H9 (cell line): Measurements from ENCODE around the gene MEGF10. TPM values are rescaled to one million over a fixed set of nuclear protein-coding genes. Genes with fewer than 3 reads are reported as not detected.

Experiments
- DNase-seq: peaks from one replicate; pipeline ENCODE4 v3.0.0-alpha.2; 2017
- H2AFZ ChIP-seq: one replicate; pipeline ENCODE4 v1.6.1; 2013; ENCODE audit warnings: mild to moderate bottlenecking, low read length, control low read depth, moderate library complexity
- H2AK5ac ChIP-seq: 2 replicates; pipeline ENCODE4 v1.6.1; 2013; ENCODE audit warnings: low read length, control low read depth, mixed read lengths; ENCODE audit not compliant: insufficient read length
- H2BK120ac ChIP-seq: one replicate; pipeline ENCODE4 v1.6.1; 2013; ENCODE audit warnings: low read depth, mild to moderate bottlenecking, low read length, control low read depth, inconsistent platforms; ENCODE audit not compliant: poor library complexity, severe bottlenecking
- H2BK12ac ChIP-seq: 2 replicates; pipeline ENCODE4 v1.6.1; 2013; ENCODE audit warnings: low read length, control low read depth, mixed read lengths, low read depth; ENCODE audit not compliant: insufficient read length
- H2BK15ac ChIP-seq: 2 replicates; pipeline ENCODE4 v1.6.1; 2013; ENCODE audit warnings: low read depth, low read length, control low read depth
- H2BK20ac ChIP-seq: one replicate; pipeline ENCODE4 v1.6.1; 2013; ENCODE audit warnings: low read depth, mild to moderate bottlenecking, low read length, control low read depth, inconsistent platforms; ENCODE audit not compliant: poor library complexity, severe bottlenecking
- H2BK5ac ChIP-seq: 2 replicates; pipeline ENCODE4 v1.6.1; 2013; ENCODE audit warnings: low read length, control low read depth, mixed read lengths; ENCODE audit not compliant: insufficient read length
- H3K14ac ChIP-seq: 2 replicates; pipeline ENCODE4 v1.6.1; 2013; ENCODE audit warnings: low read length, control low read depth; ENCODE audit not compliant: insufficient read depth
- H3K18ac ChIP-seq: 2 replicates; pipeline ENCODE4 v1.6.1; 2013; ENCODE audit warnings: low read depth, mild to moderate bottlenecking, mixed read lengths, low read length, control low read depth; ENCODE audit not compliant: insufficient read length
- H3K23ac ChIP-seq: 2 replicates; pipeline ENCODE4 v1.6.1; 2013; ENCODE audit warnings: low read length, control low read depth, mixed read lengths, low read depth; ENCODE audit not compliant: insufficient read length
- H3K23me2 ChIP-seq: 2 replicates; pipeline ENCODE4 v1.6.1; 2013; ENCODE audit warnings: low read depth, mild to moderate bottlenecking, mixed read lengths, low read length, control low read depth; ENCODE audit not compliant: insufficient read length, poor library complexity, severe bottlenecking
- H3K27ac ChIP-seq: 2 replicates; pipeline ENCODE4 v1.5.1; 2013; ENCODE audit warnings: low read length, control low read depth, mixed read lengths, low read depth; ENCODE audit not compliant: insufficient read length
- H3K27me3 ChIP-seq: 2 replicates; pipeline ENCODE4 v1.6.1; 2013; ENCODE audit warnings: low read length, control low read depth, inconsistent platforms; ENCODE audit not compliant: insufficient read depth
- H3K4ac ChIP-seq: 2 replicates; pipeline ENCODE4 v1.6.1; 2013; ENCODE audit warnings: low read depth, mild to moderate bottlenecking, control low read depth, inconsistent platforms, low read length, moderate library complexity
- H3K4me1 ChIP-seq: 2 replicates; pipeline ENCODE4 v1.6.1; 2013; ENCODE audit warnings: low read length, control low read depth, inconsistent platforms; ENCODE audit not compliant: insufficient read depth
- H3K4me2 ChIP-seq: 2 replicates; pipeline ENCODE4 v1.6.1; 2013; ENCODE audit warnings: low read length, control low read depth, mixed read lengths; ENCODE audit not compliant: insufficient read length, insufficient read depth
- H3K56ac ChIP-seq: 2 replicates; pipeline ENCODE4 v1.6.1; 2013; ENCODE audit warnings: low read depth, mild to moderate bottlenecking, mixed read lengths, low read length, control low read depth; ENCODE audit not compliant: insufficient read length
- H3K79me1 ChIP-seq: 2 replicates; pipeline ENCODE4 v1.6.1; 2013; ENCODE audit warnings: low read depth, mild to moderate bottlenecking, moderate library complexity, low read length, control low read depth, inconsistent platforms; ENCODE audit not compliant: insufficient read depth, poor library complexity, severe bottlenecking
- H3K79me2 ChIP-seq: 2 replicates; pipeline ENCODE4 v1.6.1; 2013; ENCODE audit warnings: low read length, control low read depth, inconsistent platforms; ENCODE audit not compliant: insufficient read depth
- H3K9ac ChIP-seq: 2 replicates; pipeline ENCODE4 v1.6.1; 2013; ENCODE audit warnings: low read length, control low read depth, mixed read lengths; ENCODE audit not compliant: insufficient read length; ENCODE audit errors: extremely low read depth
- H3K9me3 ChIP-seq: one replicate; pipeline ENCODE4 v1.6.1; 2013; ENCODE audit warnings: low read depth, low read length, inconsistent platforms; ENCODE audit not compliant: control insufficient read depth
- H3T11ph ChIP-seq: one replicate; pipeline ENCODE4 v1.6.1; 2013; ENCODE audit warnings: mild to moderate bottlenecking, low read length, control low read depth, inconsistent platforms
- H4K20me1 ChIP-seq: one replicate; pipeline ENCODE4 v1.6.1; 2013; ENCODE audit not compliant: control insufficient read depth, insufficient read length, insufficient read depth
- H4K5ac ChIP-seq: 2 replicates; pipeline ENCODE4 v1.6.1; 2013; ENCODE audit warnings: low read depth, mild to moderate bottlenecking, mixed read lengths, low read length, control low read depth; ENCODE audit not compliant: insufficient read length
- H4K8ac ChIP-seq: replicated peaks from 2 replicates; pipeline ENCODE4 v1.6.1; 2013; ENCODE audit warnings: low read length, control low read depth, mixed read lengths, low read depth; ENCODE audit not compliant: insufficient read length
- H4K91ac ChIP-seq: 2 replicates; pipeline ENCODE4 v1.6.1; 2013; ENCODE audit warnings: low read depth, mild to moderate bottlenecking, moderate library complexity, mixed read lengths, low read length, control low read depth; ENCODE audit not compliant: insufficient read length
- H3K27ac Mint-ChIP-seq, 3 experiments: 2 replicates in 2 of 3; 3 replicates in 1 of 3; pipeline ENCODE4 v1.8.0; 2020 to 2021; ENCODE audit warnings: mixed read lengths in 3 of 3, mild to moderate bottlenecking in 1 of 3, moderate library complexity in 1 of 3
- H3K27me3 Mint-ChIP-seq: 2 replicates; pipeline ENCODE4 v1.8.0; 2021; ENCODE audit warnings: low read depth, mild to moderate bottlenecking, moderate library complexity, mixed read lengths
- H3K36me3 Mint-ChIP-seq, 3 experiments: 2 replicates in 2 of 3; 3 replicates in 1 of 3; pipeline ENCODE4 v1.8.0; 2020 to 2021; ENCODE audit warnings: low read depth in 3 of 3, mixed read lengths in 3 of 3; ENCODE audit not compliant: insufficient read depth in 1 of 3
- H3K4me1 Mint-ChIP-seq, 2 experiments: 2 replicates each; pipeline ENCODE4 v1.8.0; 2020; ENCODE audit warnings: mixed read lengths in 2 of 2
- H3K4me3 Mint-ChIP-seq, 2 experiments: 2 replicates in 1 of 2; 3 replicates in 1 of 2; pipeline ENCODE4 v1.8.0; 2020 to 2021; ENCODE audit warnings: mild to moderate bottlenecking in 2 of 2, mixed read lengths in 2 of 2, moderate library complexity in 1 of 2
- H3K9me3 Mint-ChIP-seq, 2 experiments: 2 replicates in 1 of 2; 3 replicates in 1 of 2; pipeline ENCODE4 v1.8.0; 2020; ENCODE audit warnings: mild to moderate bottlenecking in 2 of 2, mixed read lengths in 2 of 2, moderate library complexity in 1 of 2
- WGBS: extraction: QIAGEN DNeasy Blood & Tissue Kit; methylation state at CpG from one replicate; pipeline ENCODE4 v1.1.7; 2013; ENCODE audit warnings: missing lambda C conversion rate, low lambda C conversion rate, mixed read lengths; ENCODE audit not compliant: insufficient read length; ENCODE audit errors: extremely low coverage; 5-methylcytosine and 5-hydroxymethylcytosine counted together
- total RNA-seq: library from RNA; stranded (reverse); gene quantifications from 2 replicates; pipeline ENCODE4 v1.2.1, GENCODE V29; 2021
- TF ChIP-seq, protein P1 (sequence below): fragments of 200-600 bp; sonication (generic); conservative IDR thresholded peaks from 3 replicates; pipeline ENCODE4 v1.8.0; 2021; ENCODE audit warnings: antibody characterized with exemption, mild to moderate bottlenecking

The MEGF10 gene
- total RNA-seq, 1 experiment from 2014 or later: 36.5 TPM

GRCh38 chr5:127431977-127432585, 141.5 kb downstream of the MEGF10 start:
- Mint-ChIP-seq H3K27ac (no peak overlapping the region), H3K27me3 (no peaks in the 10 kb centered on the region), H3K4me1 (0 out of 4 replicates have a peak, but pooled peaks cover 0 to 3% of the 10 kb centered on the region in 2 experiments), H3K4me3 (no peak overlapping the region), H3K9me3 (no peaks in the 10 kb centered on the region), H3K36me3 (peaks cover 0 to 4% (median 0%) of the 10 kb centered on the region in 3 experiments; a peak in 3 of 7 replicates)
- H3K23me2 ChIP-seq: no peaks in the 10 kb centered on the region
- H2BK5ac ChIP-seq: no peak overlapping the region
- H4K5ac ChIP-seq: no peak overlapping the region
- WGBS: no CpG with 5 or more reads among the region's 7 CpGs
- H3K27me3 ChIP-seq: no peaks in the 10 kb centered on the region
- no peak overlapping the region for H2AFZ ChIP-seq
- H4K8ac ChIP-seq: no peak overlapping the region
- DNase-seq: no peak
- no peak overlapping the region for H3K4ac ChIP-seq
- H3K4me1 ChIP-seq: no peaks in the 10 kb centered on the region
- H3K56ac ChIP-seq: no peak overlapping the region
- no peak overlapping the region for H3K23ac ChIP-seq
- H3K4me2 ChIP-seq: no peak overlapping the region
- no peak overlapping the region for H3K9ac ChIP-seq
- no peak overlapping the region for H3T11ph ChIP-seq
- no peak overlapping the region for H3K27ac ChIP-seq
- no peak overlapping the region for H2AK5ac ChIP-seq
- no peak overlapping the region for H2BK120ac ChIP-seq
- H3K9me3 ChIP-seq: no peaks in the 10 kb centered on the region
- H2BK12ac ChIP-seq: no peak overlapping the region
- no peaks in the 10 kb centered on the region for H3K79me1 ChIP-seq
- no peak overlapping the region for H2BK20ac ChIP-seq
- no peak overlapping the region for H3K14ac ChIP-seq
- no peak overlapping the region for H3K18ac ChIP-seq
- no peaks in the 10 kb centered on the region for H3K79me2 ChIP-seq
- no peak overlapping the region for H4K91ac ChIP-seq
- TF ChIP-seq, protein P1, sequence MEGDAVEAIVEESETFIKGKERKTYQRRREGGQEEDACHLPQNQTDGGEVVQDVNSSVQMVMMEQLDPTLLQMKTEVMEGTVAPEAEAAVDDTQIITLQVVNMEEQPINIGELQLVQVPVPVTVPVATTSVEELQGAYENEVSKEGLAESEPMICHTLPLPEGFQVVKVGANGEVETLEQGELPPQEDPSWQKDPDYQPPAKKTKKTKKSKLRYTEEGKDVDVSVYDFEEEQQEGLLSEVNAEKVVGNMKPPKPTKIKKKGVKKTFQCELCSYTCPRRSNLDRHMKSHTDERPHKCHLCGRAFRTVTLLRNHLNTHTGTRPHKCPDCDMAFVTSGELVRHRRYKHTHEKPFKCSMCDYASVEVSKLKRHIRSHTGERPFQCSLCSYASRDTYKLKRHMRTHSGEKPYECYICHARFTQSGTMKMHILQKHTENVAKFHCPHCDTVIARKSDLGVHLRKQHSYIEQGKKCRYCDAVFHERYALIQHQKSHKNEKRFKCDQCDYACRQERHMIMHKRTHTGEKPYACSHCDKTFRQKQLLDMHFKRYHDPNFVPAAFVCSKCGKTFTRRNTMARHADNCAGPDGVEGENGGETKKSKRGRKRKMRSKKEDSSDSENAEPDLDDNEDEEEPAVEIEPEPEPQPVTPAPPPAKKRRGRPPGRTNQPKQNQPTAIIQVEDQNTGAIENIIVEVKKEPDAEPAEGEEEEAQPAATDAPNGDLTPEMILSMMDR: no peak
- no peaks in the 10 kb centered on the region for H4K20me1 ChIP-seq
- no peak overlapping the region for H2BK15ac ChIP-seq
